IMR-90 (cell line): Measurements from ENCODE around the gene THAP5. TPM values are rescaled to one million over a fixed set of nuclear protein-coding genes. Genes with fewer than 3 reads are reported as not detected.

Source experiments
- ATAC-seq: fragments of 200-7000 bp; cut with Tn5 transposase; 2 replicates; pipeline ENCODE4 v1.9.1; 2020; ENCODE audit warnings: low read depth, mild to moderate bottlenecking, moderate library complexity
- BruUV-seq: library from RNA; stranded (reverse); fragments of 400-500 nt; replicated peaks from 2 replicates; lab custom pipeline; 2021; lab: Mats Ljungman, UMichigan
- CTCF ChIA-PET: fragments of 300-600 bp; formaldehyde crosslinking; extraction: SDS; loops from one replicate; lab custom pipeline; 2021; ENCODE audit warnings: antibody characterized with exemption; lab: Yijun Ruan, JAX
- POLR2A ChIA-PET: fragments of 300-600 bp; sonication (Branson Sonifier 250); formaldehyde crosslinking; loops from one replicate; lab custom pipeline; 2022; ENCODE audit warnings: antibody characterized with exemption; ENCODE audit not compliant: unreplicated experiment; lab: Charles Lee
- DNase-seq: peaks from one replicate; pipeline ENCODE4 v3.0.0; 2013
- H2AFZ ChIP-seq: replicated peaks from 2 replicates; pipeline ENCODE3; 2013; ENCODE audit warnings: low read length, mild to moderate bottlenecking; ENCODE audit not compliant: poor library complexity
- H2AK5ac ChIP-seq: 2 replicates; pipeline ENCODE4 v1.6.1; 2013; ENCODE audit warnings: low read depth, low read length, inconsistent platforms
- H2AK9ac ChIP-seq: replicated peaks from 2 replicates; pipeline ENCODE3; 2013; ENCODE audit warnings: mild to moderate bottlenecking, low read depth, low read length, moderate library complexity; ENCODE audit not compliant: poor library complexity
- H2BK120ac ChIP-seq: 2 replicates; pipeline ENCODE4 v1.6.1; 2013; ENCODE audit warnings: low read depth, low read length, inconsistent platforms
- H2BK15ac ChIP-seq: 3 replicates; pipeline ENCODE4 v1.6.1; 2013; ENCODE audit warnings: low read depth, low read length, inconsistent platforms
- H2BK20ac ChIP-seq: 2 replicates; pipeline ENCODE4 v1.6.1; 2013; ENCODE audit warnings: low read depth, mild to moderate bottlenecking, inconsistent platforms, low read length, moderate library complexity
- H2BK5ac ChIP-seq: 2 replicates; pipeline ENCODE4 v1.6.1; 2013; ENCODE audit warnings: mild to moderate bottlenecking, low read depth, low read length, inconsistent platforms; ENCODE audit not compliant: poor library complexity, severe bottlenecking
- H3K14ac ChIP-seq: replicated peaks from 2 replicates; pipeline ENCODE4 v1.6.1; 2013; ENCODE audit warnings: low read depth, low read length, inconsistent platforms
- H3K18ac ChIP-seq: 2 replicates; pipeline ENCODE4 v1.6.1; 2013; ENCODE audit warnings: low read depth, low read length, control low read depth
- H3K23ac ChIP-seq: 2 replicates; pipeline ENCODE4 v1.6.1; 2013; ENCODE audit warnings: low read depth, low read length, inconsistent platforms
- H3K27ac ChIP-seq: 2 replicates; pipeline ENCODE4 v1.5.1; 2013; ENCODE audit warnings: mild to moderate bottlenecking, control low read depth, low read length; ENCODE audit not compliant: insufficient read depth
- H3K27me3 ChIP-seq: 2 replicates; pipeline ENCODE4 v1.6.1; 2013; ENCODE audit warnings: low read length; ENCODE audit not compliant: control insufficient read depth, insufficient read depth
- H3K36me3 ChIP-seq: 2 replicates; pipeline ENCODE4 v1.6.1; 2013; ENCODE audit warnings: low read length, mixed read lengths; ENCODE audit not compliant: control insufficient read depth, insufficient read depth
- H3K4ac ChIP-seq: 2 replicates; pipeline ENCODE4 v1.6.1; 2013; ENCODE audit warnings: low read depth, low read length, inconsistent platforms
- H3K4me1 ChIP-seq: 2 replicates; pipeline ENCODE4 v1.6.1; 2013; ENCODE audit warnings: low read length, mixed read lengths; ENCODE audit not compliant: control insufficient read depth, insufficient read depth
- H3K4me2 ChIP-seq: 2 replicates; pipeline ENCODE4 v1.6.1; 2013; ENCODE audit warnings: low read depth, mild to moderate bottlenecking, control low read depth, low read length, moderate library complexity
- H3K4me3 ChIP-seq: 2 replicates; pipeline ENCODE4 v1.5.1; 2013; ENCODE audit warnings: low read depth, mild to moderate bottlenecking, control low read depth, low read length, moderate library complexity; ENCODE audit not compliant: insufficient read depth
- H3K56ac ChIP-seq: 2 replicates; pipeline ENCODE4 v1.6.1; 2013; ENCODE audit warnings: low read length, inconsistent platforms; ENCODE audit not compliant: insufficient read depth; ENCODE audit errors: extremely low read depth
- H3K79me1 ChIP-seq, 2 experiments: 2 replicates each; pipeline ENCODE4 v1.6.1; 2013; ENCODE audit warnings: low read length in 2 of 2, inconsistent platforms in 1 of 2, low read depth in 1 of 2
- H3K9ac ChIP-seq: 2 replicates; pipeline ENCODE4 v1.6.1; 2013; ENCODE audit warnings: low read depth, low read length, control low read depth
- H3K9me1 ChIP-seq: 2 replicates; pipeline ENCODE4 v1.6.1; 2013; ENCODE audit warnings: low read length, inconsistent platforms; ENCODE audit not compliant: insufficient read depth
- H3K9me3 ChIP-seq: 2 replicates; pipeline ENCODE4 v1.6.1; 2013; ENCODE audit warnings: low read length; ENCODE audit not compliant: control insufficient read depth, insufficient read depth
- H4K20me1 ChIP-seq: 2 replicates; pipeline ENCODE4 v1.6.1; 2013; ENCODE audit warnings: low read length, inconsistent platforms; ENCODE audit not compliant: insufficient read depth
- H4K5ac ChIP-seq: 2 replicates; pipeline ENCODE4 v1.6.1; 2013; ENCODE audit warnings: mild to moderate bottlenecking, low read depth, low read length, control low read depth
- H4K8ac ChIP-seq, 2 experiments: 2 replicates each; pipeline ENCODE4 v1.6.1; 2013; ENCODE audit warnings: low read depth in 2 of 2, low read length in 2 of 2, control low read depth in 1 of 2, inconsistent platforms in 1 of 2
- H4K91ac ChIP-seq: 2 replicates; pipeline ENCODE4 v1.6.1; 2013; ENCODE audit warnings: low read depth, low read length, inconsistent platforms; ENCODE audit not compliant: insufficient read depth
- BHLHE40 ChIP-seq: fragments of 150-350 bp; IDR thresholded peaks from 2 replicates; pipeline ENCODE4 v1.6.1; 2016; ENCODE audit warnings: mild to moderate bottlenecking, low read depth, low read length
- CEBPB ChIP-seq: IDR thresholded peaks from 2 replicates; pipeline ENCODE4 v1.6.1; 2012; ENCODE audit warnings: low read depth, low read length, improper control_type of control experiment
- CHD1 ChIP-seq: IDR thresholded peaks from 2 replicates; pipeline ENCODE4 v1.6.1; 2012; ENCODE audit warnings: low read depth, low read length, improper control_type of control experiment
- CTCF ChIP-seq: conservative IDR thresholded peaks from 2 replicates; pipeline ENCODE4 v1.5.1; 2012; ENCODE audit warnings: mild to moderate bottlenecking, low read depth, low read length, improper control_type of control experiment
- ELK1 ChIP-seq: fragments of 150-350 bp; IDR thresholded peaks from 2 replicates; pipeline ENCODE4 v1.6.1; 2016; ENCODE audit warnings: low read depth, mild to moderate bottlenecking, low read length, moderate library complexity, borderline replicate concordance
- FOS ChIP-seq: fragments of 150-350 bp; IDR thresholded peaks from 2 replicates; pipeline ENCODE4 v1.6.1; 2016; ENCODE audit warnings: low read depth, low read length
- MAFK ChIP-seq: IDR thresholded peaks from 2 replicates; pipeline ENCODE4 v1.6.1; 2012; ENCODE audit warnings: low read depth, low read length, improper control_type of control experiment
- MAZ ChIP-seq: IDR thresholded peaks from 2 replicates; pipeline ENCODE4 v1.6.1; 2012; ENCODE audit warnings: low read depth, mild to moderate bottlenecking, low read length, improper control_type of control experiment, moderate library complexity, borderline replicate concordance
- MXI1 ChIP-seq: IDR thresholded peaks from 2 replicates; pipeline ENCODE4 v1.6.1; 2012; ENCODE audit warnings: low read depth, mild to moderate bottlenecking, low read length, moderate library complexity, borderline replicate concordance
- NFE2L2 ChIP-seq: fragments of 150-350 bp; IDR thresholded peaks from 2 replicates; pipeline ENCODE4 v1.6.1; 2016; ENCODE audit warnings: low read depth, mild to moderate bottlenecking, low read length
- POLR2A ChIP-seq: IDR thresholded peaks from 2 replicates; pipeline ENCODE4 v1.6.1; 2012; ENCODE audit warnings: mild to moderate bottlenecking, low read depth, low read length
- RAD21 ChIP-seq: IDR thresholded peaks from 2 replicates; pipeline ENCODE4 v1.6.1; 2012; ENCODE audit warnings: low read length, improper control_type of control experiment
- RCOR1 ChIP-seq: IDR thresholded peaks from 2 replicates; pipeline ENCODE4 v1.6.1; 2012; ENCODE audit warnings: mild to moderate bottlenecking, low read length, improper control_type of control experiment; ENCODE audit not compliant: insufficient replicate concordance
- RFX5 ChIP-seq: IDR thresholded peaks from 2 replicates; pipeline ENCODE4 v1.8.0; 2012; ENCODE audit warnings: low read depth, mild to moderate bottlenecking, low read length, moderate library complexity
- SMC3 ChIP-seq: fragments of 150-350 bp; IDR thresholded peaks from 2 replicates; pipeline ENCODE4 v1.6.1; 2016; ENCODE audit warnings: low read depth, mild to moderate bottlenecking, antibody characterized with exemption, low read length, moderate library complexity
- USF2 ChIP-seq: fragments of 150-350 bp; IDR thresholded peaks from 2 replicates; pipeline ENCODE4 v1.6.1; 2017; ENCODE audit warnings: mild to moderate bottlenecking, antibody characterized with exemption, low read length, low read depth
- dilution Hi-C: fragments of 300-500 bp; cut with HindIII; formaldehyde crosslinking; loops from one replicate; pipeline ENCODE4 v1.14.3; 2018; ENCODE audit warnings: low sequenced_read_pairs; ENCODE audit not compliant: unreplicated experiment
- in situ Hi-C: fragments of 300-500 bp; cut with MboI; formaldehyde crosslinking; loops from 3 replicates; pipeline ENCODE4 v1.14.3; 2019; ENCODE audit warnings: low sequenced_read_pairs, inconsistent platforms, mixed read lengths
- intact Hi-C: fragments of 100-400 bp; cut with micrococcal nuclease; formaldehyde crosslinking; loops from 2 replicates; pipeline ENCODE4 v1.10.0; 2022
- polyA plus RNA-seq, 3 experiments: library from polyadenylated mRNA; depleted of rRNA; stranded (reverse); fragments of >200 nt; gene quantifications; 2 replicates each; pipeline ENCODE4 v1.2.3, GENCODE V29; 2012; ENCODE audit warnings: low replicate concordance in 1 of 3
- total RNA-seq: library from RNA; depleted of rRNA; stranded (reverse); fragments of >200 nt; gene quantifications from 2 replicates; pipeline ENCODE4 v1.2.3, GENCODE V29; 2012

The THAP5 gene
- total and polyA plus RNA-seq, 2 of the 4 experiments (the other 2 are of a cell fraction): 6.7 to 23.7 TPM

GRCh38 chr7:108589199-108589598 lies 19.7 kb upstream of the THAP5 start:
- no TSS peak for BruUV-seq
- in situ Hi-C loops (no loop called here), dilution Hi-C loops (no loop called here), intact Hi-C loops (no loop called here)
- ChIA-PET CTCF (no interaction called here), POLR2A (interaction anchor here (0.7 kb wide), 1 partner anchor 92 kb away, joined by 3 read pairs; no protein-coding TSS in a partner anchor)
- H3K56ac ChIP-seq: no peak overlapping the region
- no peak overlapping the region for H2BK15ac ChIP-seq
- no peak overlapping the region for H2AK5ac ChIP-seq
- H3K9ac ChIP-seq: no peak overlapping the region
- H3K4me1 ChIP-seq: no peaks in the 10 kb centered on the region
- no peaks in the 10 kb centered on the region for H3K9me3 ChIP-seq
- no peaks in the 10 kb centered on the region for H3K9me1 ChIP-seq
- H3K27ac ChIP-seq: no peak overlapping the region
- H3K23ac ChIP-seq: no peak overlapping the region
- no peak overlapping the region for H3K4me2 ChIP-seq
- H3K4ac ChIP-seq: no peak overlapping the region
- H2AK9ac ChIP-seq: no peak overlapping the region
- DNase-seq: no peak
- H2BK5ac ChIP-seq: no peak overlapping the region
- H4K8ac ChIP-seq: no peak overlapping the region
- H3K4me3 ChIP-seq: no peak overlapping the region
- H2BK20ac ChIP-seq: no peak overlapping the region
- no peak overlapping the region for H4K91ac ChIP-seq
- no peaks in the 10 kb centered on the region for H3K36me3 ChIP-seq
- no peak overlapping the region for H3K14ac ChIP-seq
- H4K20me1 ChIP-seq: no peaks in the 10 kb centered on the region
- H4K5ac ChIP-seq: no peak overlapping the region
- H3K27me3 ChIP-seq: no peaks in the 10 kb centered on the region
- H2BK120ac ChIP-seq: no peak overlapping the region
- H3K18ac ChIP-seq: no peak overlapping the region
- no peaks in the 10 kb centered on the region for H3K79me1 ChIP-seq
- no peak for ATAC-seq
- no peak overlapping the region for H2AFZ ChIP-seq
- TF ChIP-seq SMC3 (no peak), POLR2A (no peak), ELK1 (no peak), NFE2L2 (no peak), MAZ (no peak), MAFK (no peak), BHLHE40 (no peak), MXI1 (no peak), RAD21 (no peak), RCOR1 (no peak), CEBPB (no peak), USF2 (no peak), RFX5 (no peak), CHD1 (no peak), FOS (no peak), CTCF (no peak)
